Brain microvascular endothelial cell (primary cell): ENCODE measurements around the gene TACR1.
"Not testable (repeated sequence)": the region's sequence is repeated elsewhere in the genome, so short reads cannot be mapped to it uniquely, and the experiment has no call there.

Experiments used
- DNase-seq: peaks from one replicate; pipeline ENCODE4 v3.0.0-alpha.2; 2020
- H3K27ac ChIP-seq: fragments of 250-450 bp; sonication (Bioruptor Pico); 2 replicates; pipeline ENCODE4 v1.5.1; 2020; ENCODE audit warnings: mild to moderate bottlenecking, moderate library complexity
- H3K27me3 ChIP-seq: fragments of 250-450 bp; sonication (Bioruptor Pico); replicated peaks from 2 replicates; pipeline ENCODE4 v1.5.1; 2020; ENCODE audit warnings: mild to moderate bottlenecking
- H3K36me3 ChIP-seq: fragments of 250-450 bp; sonication (Bioruptor Pico); replicated peaks from 2 replicates; pipeline ENCODE4 v1.5.1; 2020; ENCODE audit warnings: mild to moderate bottlenecking
- H3K4me3 ChIP-seq: 2 replicates; pipeline ENCODE4 v1.5.1; 2011; ENCODE audit warnings: low read depth, mild to moderate bottlenecking, control low read depth, low read length, moderate library complexity
- CTCF ChIP-seq: IDR thresholded peaks from 2 replicates; pipeline ENCODE4 v1.5.1; 2011; ENCODE audit warnings: low read depth, mild to moderate bottlenecking, moderate library complexity, low read length, control low read depth, inconsistent platforms; ENCODE audit errors: missing control alignments
- in situ Hi-C: cut with HindIII; loops from 2 replicates; pipeline ENCODE4 v1.10.0; 2017; ENCODE audit warnings: low sequenced_read_pairs, low pct_ligation_motif_present

The TACR1 gene

GRCh38 chr2:75174981-75175380 is 24.3 kb downstream of the TACR1 start:
- DNase-seq = no peak
- TF ChIP-seq CTCF = no peak
- no peaks in the 10 kb centered on the region for H3K27me3 ChIP-seq
- in situ Hi-C loops = no loop called here
- H3K4me3 ChIP-seq = no peak overlapping the region
- no peaks in the 10 kb centered on the region for H3K36me3 ChIP-seq
- H3K27ac ChIP-seq = no peak overlapping the region

GRCh38 chr2:75174519-75174918 is 24.8 kb downstream of the TACR1 start:
- Histone ChIP-seq H3K4me3 (no peak overlapping the region), H3K36me3 (no peaks in the 10 kb centered on the region), H3K27ac (no peak overlapping the region), H3K27me3 (no peaks in the 10 kb centered on the region)
- no peak for TF ChIP-seq CTCF
- in situ Hi-C loops = no loop called here
- no peak for DNase-seq

- in situ Hi-C loops = no loop called here
- Histone ChIP-seq H3K36me3 (no peaks in the 10 kb centered on the region), H3K27me3 (no peaks in the 10 kb centered on the region), H3K27ac (no peak overlapping the region), H3K4me3 (no peak overlapping the region)
- no peak for TF ChIP-seq CTCF
- DNase-seq = no peak
These were observed 25.6 kb downstream of the TACR1 start for GRCh38 chr2:75173740-75174139.

- H3K27me3 ChIP-seq, H3K4me3 ChIP-seq, H3K27ac ChIP-seq, DNase-seq, H3K36me3 ChIP-seq, in situ Hi-C loops: not testable (repeated sequence)
These were observed 27.9 kb downstream of the TACR1 start for GRCh38 chr2:75171423-75171822.

- TF ChIP-seq CTCF = no peak
- no peak for DNase-seq
- Histone ChIP-seq H3K36me3 (no peaks in the 10 kb centered on the region), H3K4me3 (no peak overlapping the region), H3K27me3 (no peaks in the 10 kb centered on the region), H3K27ac (no peak overlapping the region)
- in situ Hi-C loops = no loop called here
These were observed 28.4 kb downstream of the TACR1 start for GRCh38 chr2:75170889-75171288.

GRCh38 chr2:75168186-75168585 is 31.1 kb downstream of the TACR1 start:
- no peaks in the 10 kb centered on the region for H3K27me3 ChIP-seq
- H3K4me3 ChIP-seq = no peak overlapping the region
- TF ChIP-seq CTCF = no peak
- H3K36me3 ChIP-seq = no peaks in the 10 kb centered on the region
- DNase-seq = no peak
- in situ Hi-C loops = no loop called here
- no peak overlapping the region for H3K27ac ChIP-seq
